Ovary (tissue), 3 donors: ENCODE data around the gene GPR35.

ENCODE experiments used
- CTCF ChIP-seq, 3 donors: fragments of 450-650 bp in 2 of 3; fragments of 200-600 bp in 1 of 3; IDR thresholded peaks; one replicate each; pipeline versions ENCODE4 v1.5.1 to v1.8.0; 2016 to 2022; ENCODE audit warnings: antibody characterized with exemption in 3 of 3, mild to moderate bottlenecking in 1 of 3
- POLR2A ChIP-seq: fragments of 450-650 bp; IDR thresholded peaks from one replicate; pipeline ENCODE4 v1.6.1; 2017; ENCODE audit warnings: antibody characterized with exemption, mild to moderate bottlenecking, moderate library complexity
- donor health status: DM: no; HTN: no; CAD: no.

GRCh38 chr2:240640939-240641338, 15.7 kb downstream of the GPR35 start:
- TF ChIP-seq CTCF (IDR thresholded peaks at IDR 0.05) (no peak), POLR2A (no peak)
